Nephron progenitor cell (in vitro differentiated cells): ENCODE results near the gene RIPPLY3.

Experiments used
- DNase-seq: peaks from one replicate; pipeline ENCODE4 v3.0.0; 2021
- H3K27ac Mint-ChIP-seq: 2 replicates; pipeline ENCODE4 v1.8.0; 2021; ENCODE audit warnings: mild to moderate bottlenecking, moderate library complexity, mixed read lengths
- H3K27me3 Mint-ChIP-seq: 2 replicates; pipeline ENCODE4 v1.8.0; 2021; ENCODE audit warnings: mild to moderate bottlenecking, low read depth, mixed read lengths; ENCODE audit not compliant: poor library complexity
- H3K36me3 Mint-ChIP-seq: 2 replicates; pipeline ENCODE4 v1.8.0; 2021; ENCODE audit warnings: low read depth, mixed read lengths
- H3K4me1 Mint-ChIP-seq: 2 replicates; pipeline ENCODE4 v1.8.0; 2021; ENCODE audit warnings: mixed read lengths
- H3K4me3 Mint-ChIP-seq: 2 replicates; pipeline ENCODE4 v1.8.0; 2021; ENCODE audit warnings: mild to moderate bottlenecking, moderate library complexity, mixed read lengths
- H3K9me3 Mint-ChIP-seq: 2 replicates; pipeline ENCODE4 v1.8.0; 2021; ENCODE audit warnings: mild to moderate bottlenecking, moderate library complexity, mixed read lengths
- CTCF ChIP-seq: fragments of 200-600 bp; sonication (generic); IDR thresholded peaks from 2 replicates; pipeline ENCODE4 v1.5.0; 2021; ENCODE audit warnings: antibody characterized with exemption

The RIPPLY3 gene

DNA sequence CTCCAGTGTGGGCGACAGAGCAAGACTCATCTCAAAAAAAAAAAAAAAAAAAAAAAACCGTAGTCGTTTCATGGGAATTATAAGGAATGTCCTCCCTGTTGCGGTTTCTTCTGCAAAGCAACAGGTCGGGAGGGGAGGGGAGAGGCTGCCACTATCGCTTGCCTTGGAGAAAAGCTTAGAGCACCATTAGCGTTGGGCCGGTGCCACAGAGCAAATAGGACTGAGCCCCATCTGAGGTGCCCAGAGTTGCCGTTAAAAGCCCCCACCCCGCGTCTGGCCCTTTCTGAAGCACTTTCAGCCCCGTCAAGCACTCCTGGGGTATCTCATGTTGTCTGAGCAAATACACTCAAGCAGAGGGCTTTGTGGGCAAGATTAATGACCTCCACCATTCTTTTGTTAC, 2.2 kb downstream of the RIPPLY3 start:
- Mint-ChIP-seq H3K27me3 (peaks cover 77% of the 10 kb centered on the region), H3K27ac (no peak overlapping the region), H3K36me3 (no peaks in the 10 kb centered on the region), H3K4me1 (peaks cover 15% of the 10 kb centered on the region), H3K4me3 (no peak overlapping the region), H3K9me3 (peaks cover 12% of the 10 kb centered on the region)
- DNase-seq = no peak
- TF ChIP-seq CTCF = no peak

DNA sequence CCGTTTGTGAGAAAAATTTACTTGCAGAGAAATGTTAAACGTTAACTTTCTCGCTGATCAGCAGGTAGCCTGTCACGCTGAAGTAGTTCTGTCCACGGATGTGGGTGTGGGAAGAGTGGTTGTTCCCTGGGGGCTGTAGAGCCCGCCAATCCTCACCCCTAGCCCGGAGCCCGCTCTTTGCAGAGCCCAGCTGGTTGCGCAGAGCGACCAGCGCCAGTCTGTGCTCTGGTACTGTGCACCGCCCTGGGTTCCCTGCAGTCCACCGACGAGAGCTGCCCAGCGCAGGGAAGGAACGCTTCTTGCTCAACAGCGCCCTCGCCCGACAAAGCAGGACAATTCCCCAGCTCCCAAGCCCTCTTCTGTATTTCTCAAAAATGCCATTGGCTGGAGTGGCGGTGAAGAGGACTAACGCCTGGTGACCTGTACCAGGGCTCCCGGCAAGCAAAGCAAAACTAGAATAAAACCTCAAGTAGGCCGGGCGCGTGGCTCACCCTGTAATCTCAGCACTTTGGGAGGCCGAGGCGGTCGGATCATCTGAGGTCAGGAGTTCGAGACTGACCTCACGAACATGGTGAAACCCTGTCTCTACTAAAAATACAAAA, 3.3 kb downstream of the RIPPLY3 start:
- Mint-ChIP-seq H3K27me3 (peaks cover 73% of the 10 kb centered on the region), H3K4me1 (peaks cover 15% of the 10 kb centered on the region), H3K27ac (no peak overlapping the region), H3K9me3 (peaks cover 7% of the 10 kb centered on the region), H3K4me3 (peak overlapping the region; percentile 66), H3K36me3 (no peaks in the 10 kb centered on the region)
- DNase-seq = peak; percentile 91
- TF ChIP-seq CTCF = peak; percentile 78

DNA sequence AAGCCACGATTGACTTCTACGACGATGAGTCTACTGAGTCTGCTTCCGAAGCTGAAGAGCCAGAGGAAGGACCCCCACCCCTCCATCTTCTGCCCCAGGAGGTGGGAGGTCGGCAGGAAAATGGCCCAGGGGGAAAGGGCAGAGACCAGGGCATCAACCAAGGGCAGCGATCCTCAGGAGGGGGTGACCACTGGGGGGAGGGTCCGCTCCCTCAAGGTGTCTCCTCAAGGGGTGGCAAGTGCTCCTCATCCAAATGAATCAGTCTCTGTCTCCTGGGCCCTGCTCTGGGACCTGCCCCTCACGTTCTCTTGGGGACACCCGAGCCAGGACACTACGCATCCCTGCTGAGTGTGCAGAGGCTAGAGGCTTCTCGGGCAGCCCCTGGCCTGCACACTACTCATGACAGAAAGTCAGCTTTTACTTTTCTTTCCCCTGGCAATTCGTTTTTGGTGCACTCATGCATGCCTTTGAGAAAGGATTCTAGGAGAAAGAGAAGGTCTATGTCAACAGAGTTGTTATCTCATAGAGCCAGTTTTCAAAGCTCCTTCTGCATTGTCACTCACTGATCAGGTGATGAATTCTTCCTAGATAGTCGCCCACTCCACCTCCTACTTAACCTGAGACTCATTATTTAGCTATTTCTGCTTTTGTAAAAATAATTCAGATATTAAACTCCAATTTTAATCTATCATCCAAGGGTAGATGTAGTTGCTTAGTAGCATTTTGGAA, 11.6 kb downstream of the RIPPLY3 start:
- H3K9me3 Mint-ChIP-seq = no peaks in the 10 kb centered on the region
- TF ChIP-seq CTCF = no peak
- peaks cover 12% of the 10 kb centered on the region for H3K27me3 Mint-ChIP-seq
- no peak overlapping the region for H3K4me3 Mint-ChIP-seq
- peaks cover 20% of the 10 kb centered on the region for H3K4me1 Mint-ChIP-seq
- no peak overlapping the region for H3K27ac Mint-ChIP-seq
- DNase-seq = no peak
- H3K36me3 Mint-ChIP-seq = no peaks in the 10 kb centered on the region

DNA sequence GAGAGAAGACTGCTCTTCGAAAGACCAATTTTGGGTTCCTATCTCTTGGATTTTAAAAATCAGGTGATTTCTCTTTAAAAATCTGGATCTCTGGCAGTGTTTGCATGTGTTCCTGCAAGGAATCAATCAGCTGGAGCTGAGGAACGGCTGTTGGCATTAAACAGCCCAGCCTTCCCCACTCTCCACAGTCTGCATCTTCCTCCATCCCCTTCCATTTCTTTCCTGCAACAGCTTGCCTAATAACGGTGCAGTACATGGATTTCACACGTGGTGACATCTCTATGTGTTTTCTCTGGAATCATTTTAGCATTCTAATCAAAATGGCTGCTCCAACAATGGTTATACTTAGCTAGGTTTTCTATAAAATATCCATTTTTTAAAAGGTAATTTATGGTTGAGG, 20.0 kb downstream of the RIPPLY3 start:
- Mint-ChIP-seq H3K4me3 (no peak overlapping the region), H3K4me1 (no peaks in the 10 kb centered on the region), H3K36me3 (no peaks in the 10 kb centered on the region), H3K9me3 (no peaks in the 10 kb centered on the region), H3K27ac (no peak overlapping the region), H3K27me3 (peaks cover 4% of the 10 kb centered on the region)
- DNase-seq = no peak
- TF ChIP-seq CTCF = no peak

GRCh38 chr21:37028570-37028969, 22.1 kb downstream of the RIPPLY3 start:
- Mint-ChIP-seq H3K36me3 (no peaks in the 10 kb centered on the region), H3K4me3 (no peak overlapping the region), H3K27me3 (peaks cover 7% of the 10 kb centered on the region), H3K27ac (no peak overlapping the region), H3K9me3 (no peaks in the 10 kb centered on the region), H3K4me1 (no peaks in the 10 kb centered on the region)
- no peak for DNase-seq
- TF ChIP-seq CTCF = no peak

- no peaks in the 10 kb centered on the region for H3K9me3 Mint-ChIP-seq
- peaks cover 11% of the 10 kb centered on the region for H3K27me3 Mint-ChIP-seq
- H3K4me3 Mint-ChIP-seq = no peak overlapping the region
- no peak overlapping the region for H3K27ac Mint-ChIP-seq
- no peak for TF ChIP-seq CTCF
- H3K4me1 Mint-ChIP-seq = no peaks in the 10 kb centered on the region
- H3K36me3 Mint-ChIP-seq = no peaks in the 10 kb centered on the region
- no peak for DNase-seq
Observed at GRCh38 chr21:37030864-37031263, 24.4 kb downstream of the RIPPLY3 start.
